Measurements from ENCODE around the gene PFKP. TPM values are rescaled to one million over a fixed set of nuclear protein-coding genes. Genes with fewer than 3 reads are reported as not detected.

The PFKP gene
- total RNA-seq, 4 donors from 2014 or later = 56.6 to 154 (median 115) TPM

- intact Hi-C loops (cut with DNase I) = no loop called here
- 36 to 44% methylated on average over 19 to 21 of the region's 57 CpGs for WGBS, 2 donors
- peak overlapping the region; percentile 69 to 94 (median 80) for H3K27ac ChIP-seq
- peak overlapping the region; percentile 82 to 96 (median 96) for H3K4me3 ChIP-seq (replicated peaks in 1 of 3)
- no peaks in the 10 kb centered on the region for H3K36me3 ChIP-seq
- H3K27me3 ChIP-seq = no peaks in the 10 kb centered on the region
- H3K4me1 ChIP-seq = peaks cover 19 to 24% of the 10 kb centered on the region in 2 donors
- H3K9me3 ChIP-seq = no peaks in the 10 kb centered on the region
- DNase-seq = peak; percentile 35 to 37
- no peak for TF ChIP-seq POLR2A (IDR thresholded peaks at IDR 0.05)
- no peak for TF ChIP-seq CTCF (IDR thresholded peaks at IDR 0.05)
Measured at GRCh38 chr10:3068968-3069737, 1.8 kb downstream of the PFKP start.

GRCh38 chr10:3069876-3070275 is 2.5 kb downstream of the PFKP start:
- 93 to 97% methylated on average over 11 of the region's 11 CpGs for WGBS, 2 donors

GRCh38 chr10:3071405-3072198 is 4.3 kb downstream of the PFKP start:
- no peak overlapping the region for H3K4me3 ChIP-seq (replicated peaks in 1 of 3)
- H3K27me3 ChIP-seq = no peaks in the 10 kb centered on the region
- WGBS, 2 donors = 96 to 98% methylated on average over 13 of the region's 13 CpGs
- DNase-seq = no peak
- intact Hi-C loops (cut with DNase I) = no loop called here
- H3K4me1 ChIP-seq = peaks cover 11 to 13% of the 10 kb centered on the region in 2 donors
- no peaks in the 10 kb centered on the region for H3K36me3 ChIP-seq
- TF ChIP-seq POLR2A (IDR thresholded peaks at IDR 0.05) = no peak
- no peak for TF ChIP-seq CTCF (IDR thresholded peaks at IDR 0.05)
- H3K9me3 ChIP-seq = no peaks in the 10 kb centered on the region
- no peak overlapping the region for H3K27ac ChIP-seq

More at GRCh38 chr10:3069876-3070275, 2.5 kb downstream of the PFKP start:
- Histone ChIP-seq H3K36me3 (no peaks in the 10 kb centered on the region), H3K27me3 (no peaks in the 10 kb centered on the region), H3K9me3 (no peaks in the 10 kb centered on the region), H3K4me1 (peaks cover 19 to 24% of the 10 kb centered on the region in 2 donors), H3K27ac (no peak overlapping the region), H3K4me3 (replicated peaks in 1 of 3) (no peak overlapping the region)
- intact Hi-C loops (cut with DNase I) = no loop called here
- no peak for TF ChIP-seq CTCF (IDR thresholded peaks at IDR 0.05)
- no peak for TF ChIP-seq POLR2A (IDR thresholded peaks at IDR 0.05)
- DNase-seq = no peak

GRCh38 chr10:3072641-3073360 is 5.5 kb downstream of the PFKP start:
- Histone ChIP-seq H3K27ac (no peak overlapping the region), H3K4me1 (peaks cover 6 to 8% of the 10 kb centered on the region in 2 donors), H3K4me3 (replicated peaks in 1 of 3) (no peak overlapping the region), H3K36me3 (no peaks in the 10 kb centered on the region), H3K27me3 (no peaks in the 10 kb centered on the region), H3K9me3 (no peaks in the 10 kb centered on the region)
- intact Hi-C loops (cut with DNase I) = no loop called here
- no peak for TF ChIP-seq CTCF (IDR thresholded peaks at IDR 0.05)
- no peak for DNase-seq
- WGBS, 2 donors = 94 to 96% methylated on average over 10 of the region's 10 CpGs
